Cardiac septum (tissue), 1 donor: ENCODE measurements around the gene BCL2. TPM values are rescaled to one million over a fixed set of nuclear protein-coding genes. Genes with fewer than 3 reads are reported as not detected.

Experiments used
- DNase-seq: peaks from one replicate; pipeline ENCODE4 v3.0.0-alpha.2; 2020; ENCODE audit warnings: low spot score
- intact Hi-C: fragments of 100-400 bp; cut with DNase I; formaldehyde crosslinking; loops from one replicate; pipeline ENCODE4 v1.14.0; 2022
- total RNA-seq: library from RNA; stranded (reverse); fragmentation: NEBNext Ultra II Directional; extraction: Animal tissue kit (Norgen Biotek cat#: 25700); gene quantifications from one replicate; pipeline ENCODE4 v1.2.1, GENCODE V29; 2021
- donor health status: DM: no; HTN: no; CAD: no.

Gene BCL2
- total RNA-seq, 1 donor from 2014 or later = 25.9 TPM

DNA sequence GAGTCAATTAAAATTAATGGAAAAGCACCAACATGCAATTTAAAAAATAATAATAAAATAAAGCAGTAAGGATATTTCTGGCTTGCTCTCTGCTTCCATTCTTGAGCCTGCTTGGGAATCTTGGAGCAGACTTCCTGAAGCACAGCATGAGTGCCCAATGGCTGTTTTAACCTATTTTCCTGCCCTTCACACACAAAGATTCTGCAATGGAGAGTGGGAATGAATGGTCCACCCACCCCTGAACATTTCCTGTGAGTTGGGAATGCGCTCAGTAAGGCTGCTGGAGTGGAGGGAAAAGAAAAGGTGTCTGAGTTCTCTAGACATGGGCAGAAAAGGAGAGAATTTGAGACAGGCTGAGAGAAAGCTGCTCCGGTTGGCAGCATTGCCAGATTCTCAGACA is 140.6 kb downstream of the BCL2 start:
- intact Hi-C loops = no loop called here
- DNase-seq = no peak

DNA sequence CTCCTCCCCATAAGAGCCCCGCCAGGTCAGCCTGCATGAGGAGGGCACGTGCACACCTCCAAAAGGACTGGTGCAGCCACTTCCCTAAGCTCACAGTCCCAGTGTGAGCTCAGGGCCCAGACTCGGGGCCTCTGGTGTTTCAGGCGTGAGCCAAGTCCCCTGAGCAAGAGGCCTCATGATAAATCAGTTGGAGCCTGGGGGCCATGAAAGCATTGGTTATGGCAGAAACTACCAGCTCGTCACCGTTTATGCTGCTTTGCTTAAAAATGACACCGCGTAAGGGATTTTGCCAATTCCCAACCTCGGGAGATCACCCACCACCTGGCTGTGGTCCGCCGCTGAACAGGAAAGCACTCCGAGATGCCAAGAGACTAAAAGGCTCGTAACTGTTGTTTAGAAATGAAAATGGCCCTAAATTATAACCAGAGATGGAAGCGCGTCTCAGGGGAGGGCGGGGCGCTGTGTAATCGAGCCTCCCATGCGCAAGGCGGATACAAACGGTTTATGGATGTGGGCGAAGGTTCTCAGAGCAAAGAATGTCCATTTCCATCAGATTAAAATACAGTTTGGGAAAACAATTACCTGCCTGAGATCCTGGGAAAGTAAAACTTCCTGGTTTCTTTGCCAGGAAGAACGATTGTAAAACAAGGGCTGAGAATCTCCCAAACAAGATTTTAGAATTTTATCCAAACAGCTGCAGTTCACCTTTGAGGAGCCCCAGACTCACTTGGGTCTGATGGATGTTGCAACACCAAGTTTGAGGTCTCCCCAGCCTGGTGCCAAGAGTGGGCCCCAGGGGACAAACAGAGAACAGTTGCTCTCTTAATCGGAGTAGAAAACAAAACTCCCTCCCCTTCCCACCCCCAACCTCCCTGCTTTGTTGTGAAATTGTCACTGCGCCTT is 141.4 kb downstream of the BCL2 start:
- intact Hi-C loops = no loop called here

DNA sequence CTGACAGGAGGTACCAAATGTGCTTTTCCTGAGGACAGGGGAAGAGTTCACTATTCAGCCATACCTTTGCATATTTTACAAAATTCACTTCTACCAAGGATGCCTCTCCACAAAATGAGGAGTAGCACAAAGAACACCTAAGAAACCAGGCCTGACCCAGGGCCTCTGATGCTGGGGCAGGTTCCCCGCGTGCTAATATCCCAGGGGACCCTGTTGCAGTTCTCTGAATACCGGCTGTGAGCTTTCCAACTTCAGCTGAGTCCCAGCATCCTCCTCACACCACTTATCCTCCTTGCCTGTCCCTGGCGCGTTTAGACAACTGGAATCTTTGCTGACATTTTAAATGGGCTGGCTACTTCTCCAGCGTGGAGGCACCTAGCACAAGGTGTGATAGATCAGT is 142.3 kb downstream of the BCL2 start:
- no peak for DNase-seq

More for the DNA sequence above, 141.4 kb downstream of the BCL2 start:
- no peak for DNase-seq

DNA sequence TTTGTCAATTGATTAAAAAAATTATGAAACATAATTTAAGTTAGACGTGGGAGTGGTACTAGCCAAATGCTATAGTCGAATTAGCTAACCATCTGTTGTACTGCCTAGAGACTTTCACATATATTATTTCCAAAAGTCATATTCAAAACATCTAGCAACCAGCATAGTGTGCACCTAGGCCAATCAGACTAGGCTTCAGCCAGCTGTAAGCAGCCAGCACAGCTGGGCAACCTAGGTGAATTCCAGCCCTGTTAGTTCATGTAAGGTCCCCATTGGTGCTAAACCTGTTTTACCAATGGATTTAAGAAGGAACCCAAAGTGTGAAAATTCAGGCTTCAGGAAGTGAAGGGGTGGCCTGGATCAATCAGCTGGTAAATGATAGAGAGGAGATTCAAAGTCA is 144.3 kb downstream of the BCL2 start:
- intact Hi-C loops = no loop called here
- DNase-seq = no peak

More for the DNA sequence above, 142.3 kb downstream of the BCL2 start:
- intact Hi-C loops = no loop called here

DNA sequence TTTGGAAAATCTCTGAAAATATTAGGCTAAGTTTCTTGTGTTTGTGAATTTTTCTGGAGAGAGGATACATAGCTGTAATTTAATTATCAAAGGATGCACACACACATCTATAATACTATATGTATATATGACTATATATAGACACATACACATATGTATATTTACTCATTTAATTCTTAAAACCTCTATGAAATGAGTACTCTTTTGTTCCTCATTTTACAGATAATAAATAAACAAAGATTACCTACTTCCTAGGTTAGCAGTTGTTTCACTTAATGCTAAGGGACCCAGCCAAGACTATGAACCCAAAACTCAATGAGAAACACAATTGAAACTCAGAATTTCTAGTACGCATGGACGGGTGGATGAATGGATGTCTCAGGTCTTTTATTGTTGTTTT is 145.6 kb downstream of the BCL2 start:
- intact Hi-C loops = no loop called here
- no peak for DNase-seq

DNA sequence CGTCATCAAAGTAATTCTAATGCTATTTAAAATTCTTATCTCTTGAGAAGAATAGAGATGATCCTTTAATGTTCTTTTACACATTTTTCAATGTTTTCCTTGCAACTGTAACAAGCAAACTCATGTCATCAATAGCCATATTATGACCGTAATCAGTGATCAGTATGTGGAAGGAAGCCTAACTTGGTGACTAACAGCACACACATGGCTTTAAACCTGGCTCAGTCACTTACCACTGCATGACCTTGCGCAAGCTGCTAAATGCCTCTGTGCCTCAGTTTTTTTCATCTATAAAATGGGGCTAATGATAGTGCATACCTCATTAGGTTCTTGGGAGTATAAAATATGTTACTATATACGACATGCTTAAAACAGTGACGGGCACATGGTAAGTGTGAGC is 149.7 kb downstream of the BCL2 start:
- intact Hi-C loops = no loop called here
- DNase-seq = no peak

DNA sequence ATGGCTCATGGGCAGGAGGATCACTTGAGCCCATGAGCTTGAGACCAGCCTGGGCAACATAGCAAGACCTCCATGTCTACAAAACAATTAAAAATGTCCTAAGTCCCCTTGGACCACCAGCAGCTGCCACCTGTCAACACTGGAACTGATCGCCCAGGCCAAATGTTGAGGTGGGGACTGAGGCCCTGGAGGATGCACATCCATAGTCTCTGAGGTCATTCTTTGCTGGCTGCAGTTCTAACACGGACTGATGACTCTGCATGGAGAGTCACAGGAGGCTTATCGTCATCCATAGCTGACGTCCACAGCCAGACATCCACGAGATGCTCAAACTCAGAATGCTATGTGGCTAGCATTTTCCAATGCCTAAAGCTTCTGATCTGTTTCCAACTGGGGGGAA is 151.3 kb downstream of the BCL2 start:
- intact Hi-C loops = no loop called here

DNA sequence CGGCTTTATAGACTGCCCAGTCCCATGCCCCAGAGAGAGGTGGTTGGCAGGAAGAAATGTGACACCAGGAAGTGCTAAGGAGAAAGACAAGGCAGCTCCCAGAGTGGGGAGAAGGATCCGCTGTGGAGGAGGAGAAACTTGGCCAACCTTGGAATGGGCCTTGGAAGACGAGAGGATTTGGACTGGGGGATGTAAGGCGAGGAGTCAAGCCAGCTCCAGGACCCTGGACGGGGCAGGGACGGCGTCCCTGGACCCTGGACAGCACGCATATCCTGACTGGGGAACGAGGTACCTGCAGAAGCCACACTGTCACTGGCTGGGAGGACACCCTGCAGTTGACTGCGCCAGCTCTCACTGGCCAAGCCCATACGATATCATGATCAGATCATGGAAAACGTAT is 153.4 kb downstream of the BCL2 start:
- no peak for DNase-seq
- intact Hi-C loops = no loop called here

More for the DNA sequence above, 151.3 kb downstream of the BCL2 start:
- no peak for DNase-seq

DNA sequence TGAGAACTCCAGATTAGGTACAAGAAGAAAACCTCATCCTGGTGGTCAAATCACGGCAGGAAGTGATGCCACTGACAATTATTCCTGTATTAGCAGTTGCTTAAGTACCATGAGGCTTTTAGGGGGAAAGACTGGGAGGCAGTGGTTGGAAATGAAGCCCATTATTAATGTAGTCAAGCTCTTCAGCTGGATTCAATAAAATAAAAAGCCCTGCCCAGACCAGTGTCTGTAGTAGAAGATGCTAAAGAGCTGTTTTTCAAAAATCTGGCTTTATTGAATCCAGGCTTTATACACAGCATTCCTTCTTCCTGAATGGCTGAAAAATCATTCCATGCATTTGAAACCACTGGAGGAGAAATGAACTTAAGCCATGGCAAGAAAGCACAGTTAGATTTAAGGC is 155.2 kb downstream of the BCL2 start:
- intact Hi-C loops = no loop called here

DNA sequence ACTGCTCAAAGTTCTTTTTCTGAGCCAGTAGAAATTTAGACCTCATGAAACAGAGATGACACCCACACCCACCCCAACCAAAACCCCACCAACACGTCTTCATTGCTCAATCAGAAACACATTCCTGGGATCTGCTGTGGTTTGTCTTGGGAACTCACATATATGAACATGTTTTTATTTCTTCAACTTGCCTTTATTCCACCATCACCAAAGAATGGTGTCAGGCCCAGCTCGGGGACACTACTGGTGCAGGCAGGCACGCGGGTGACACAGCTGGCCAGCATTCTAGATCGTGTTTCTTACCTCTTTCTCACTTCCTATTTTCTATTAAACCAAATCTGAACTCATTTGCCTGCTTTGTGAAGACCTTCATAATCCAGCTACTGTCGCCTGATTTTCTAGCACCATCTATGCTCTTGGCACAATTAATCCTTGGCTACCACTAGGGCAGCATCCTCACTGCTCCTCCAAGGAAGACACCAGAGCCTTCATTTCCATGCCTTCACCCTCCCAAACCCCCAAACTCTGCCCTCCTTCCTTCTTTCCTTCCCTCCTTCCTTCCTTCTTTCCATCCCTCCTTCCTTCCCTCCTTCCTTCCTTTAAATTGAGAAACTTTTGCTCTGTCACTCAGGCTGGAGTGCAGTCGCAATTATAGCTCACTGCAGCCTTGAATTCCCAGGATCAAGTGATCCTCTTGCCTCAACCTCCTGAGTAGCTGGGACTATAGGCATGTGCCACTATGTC is 157.1 kb downstream of the BCL2 start:
- intact Hi-C loops = no loop called here

More for the DNA sequence above, 155.2 kb downstream of the BCL2 start:
- no peak for DNase-seq

DNA sequence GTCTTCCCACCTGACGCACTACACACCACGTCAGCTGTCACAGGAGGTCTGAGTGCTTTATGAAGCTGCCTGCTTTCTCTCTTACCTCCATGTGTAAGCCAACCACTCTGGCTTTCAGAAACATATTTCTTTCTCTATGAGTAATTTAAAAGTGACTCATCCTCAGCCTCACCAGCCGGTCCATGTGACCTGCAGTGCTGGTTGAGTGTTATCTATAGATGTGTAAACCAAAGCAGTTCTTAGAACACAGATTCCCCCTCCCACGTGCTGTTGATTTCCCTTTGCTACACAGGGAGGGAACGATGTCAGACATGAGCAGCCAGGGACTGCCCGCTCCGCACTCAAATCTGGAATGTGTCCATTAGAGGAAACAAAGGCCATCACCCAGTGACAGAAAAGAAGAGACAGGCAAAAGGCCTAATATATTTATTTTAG is 157.8 kb downstream of the BCL2 start:
- intact Hi-C loops = loop anchor here (2.0 kb wide), 2 partner anchors 25 to 41 kb away; no protein-coding TSS in a partner anchor
- DNase-seq = peak; percentile 83

More for the DNA sequence above, 157.1 kb downstream of the BCL2 start:
- no peak for DNase-seq

DNA sequence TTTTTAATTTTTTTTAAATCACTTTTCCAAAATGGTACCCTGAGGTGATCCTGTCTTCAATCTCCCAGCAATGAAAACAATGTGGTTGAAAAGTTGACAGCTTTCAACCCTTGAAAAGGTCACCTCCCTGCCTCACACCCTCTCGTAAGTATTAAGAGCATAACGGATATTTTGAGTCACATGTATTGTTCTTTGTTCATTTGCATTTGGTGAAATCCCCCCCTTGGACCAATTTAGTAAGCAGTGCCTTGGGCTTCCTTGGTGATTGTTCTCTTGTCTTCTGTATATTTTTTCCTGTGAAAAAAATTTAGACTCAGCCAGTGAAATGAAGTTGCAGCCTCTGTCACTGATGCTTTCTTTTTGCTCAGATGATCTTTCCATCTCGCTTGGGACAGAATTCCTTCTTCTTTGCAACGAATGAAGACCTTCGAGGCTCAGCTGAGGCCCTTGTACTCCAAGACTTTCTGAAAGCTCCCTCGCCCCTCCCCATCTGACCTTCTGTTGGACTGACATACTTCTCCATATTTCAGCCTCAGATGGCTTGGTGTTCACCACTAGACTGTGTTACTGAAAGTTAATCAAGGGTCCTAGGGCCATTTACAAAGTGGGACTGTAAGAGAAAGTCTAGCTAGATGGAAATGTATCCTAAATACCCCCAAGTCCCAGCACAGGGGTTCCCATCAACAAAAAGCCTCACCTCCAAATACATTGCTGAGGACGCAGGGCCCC is 158.4 kb downstream of the BCL2 start:
- intact Hi-C loops = loop anchor here (2.0 kb wide), 2 partner anchors 26 to 40 kb away; no protein-coding TSS in a partner anchor
- DNase-seq = no peak

DNA sequence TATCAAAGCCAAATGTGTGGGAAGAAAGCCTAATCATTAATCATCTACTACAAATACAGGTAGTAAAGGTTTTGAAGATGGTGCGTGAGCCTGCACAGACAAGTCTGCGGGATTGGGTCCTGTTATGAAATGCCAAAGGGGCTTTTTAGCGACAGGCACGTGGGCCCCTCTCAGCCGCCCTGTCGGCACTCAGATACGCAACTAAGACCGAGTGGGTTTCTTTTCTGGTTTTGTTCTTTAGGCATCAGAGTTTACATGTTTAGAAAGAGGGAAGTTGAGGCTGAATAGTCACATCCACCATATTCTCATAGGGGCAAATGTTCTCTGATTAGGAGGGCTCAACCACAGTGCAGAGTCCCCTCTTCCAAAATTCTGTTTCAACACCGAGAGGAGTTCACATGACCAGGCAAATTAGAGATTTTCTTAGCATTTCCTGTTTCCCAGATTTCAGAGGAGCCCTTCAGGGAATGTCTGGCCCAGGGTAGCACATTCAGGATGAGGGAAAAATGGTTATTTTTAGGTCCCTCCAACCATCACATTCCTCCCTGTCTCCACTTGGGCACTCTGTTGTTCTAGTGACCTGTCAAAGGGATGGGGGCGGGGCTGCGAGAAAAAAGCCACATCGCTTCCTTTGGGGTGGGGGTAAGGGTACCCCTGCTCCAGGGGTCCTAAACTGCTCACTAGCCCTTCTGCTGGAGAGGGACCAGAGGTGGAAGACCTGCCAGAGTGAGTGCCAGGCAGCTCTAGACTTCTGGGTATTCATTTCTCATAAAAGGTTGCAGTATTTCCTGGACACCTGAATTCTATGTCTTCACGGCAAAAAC is 159.2 kb downstream of the BCL2 start:
- DNase-seq = no peak
- intact Hi-C loops = loop anchor here (2.0 kb wide), 2 partner anchors 26 to 40 kb away; no protein-coding TSS in a partner anchor

DNA sequence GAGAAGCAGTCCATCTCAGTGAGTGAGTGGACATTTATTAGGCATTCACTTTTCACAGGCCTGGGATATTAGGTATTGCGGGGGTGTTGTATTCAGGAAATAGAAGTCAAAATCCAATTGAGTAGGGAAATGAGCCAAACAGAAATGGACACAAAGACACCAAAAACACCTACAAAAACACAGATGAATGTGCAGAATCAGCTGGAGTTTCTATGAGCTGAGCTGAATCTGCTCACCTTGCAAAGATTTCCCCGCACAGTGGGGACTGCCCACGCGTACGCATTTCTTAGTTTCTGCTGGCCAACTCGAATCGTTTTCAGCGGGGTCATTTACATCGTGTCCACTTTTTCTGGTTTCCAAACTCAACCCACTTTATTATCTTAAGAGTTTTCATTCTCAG is 160.0 kb downstream of the BCL2 start:
- intact Hi-C loops = no loop called here
- DNase-seq = no peak

DNA sequence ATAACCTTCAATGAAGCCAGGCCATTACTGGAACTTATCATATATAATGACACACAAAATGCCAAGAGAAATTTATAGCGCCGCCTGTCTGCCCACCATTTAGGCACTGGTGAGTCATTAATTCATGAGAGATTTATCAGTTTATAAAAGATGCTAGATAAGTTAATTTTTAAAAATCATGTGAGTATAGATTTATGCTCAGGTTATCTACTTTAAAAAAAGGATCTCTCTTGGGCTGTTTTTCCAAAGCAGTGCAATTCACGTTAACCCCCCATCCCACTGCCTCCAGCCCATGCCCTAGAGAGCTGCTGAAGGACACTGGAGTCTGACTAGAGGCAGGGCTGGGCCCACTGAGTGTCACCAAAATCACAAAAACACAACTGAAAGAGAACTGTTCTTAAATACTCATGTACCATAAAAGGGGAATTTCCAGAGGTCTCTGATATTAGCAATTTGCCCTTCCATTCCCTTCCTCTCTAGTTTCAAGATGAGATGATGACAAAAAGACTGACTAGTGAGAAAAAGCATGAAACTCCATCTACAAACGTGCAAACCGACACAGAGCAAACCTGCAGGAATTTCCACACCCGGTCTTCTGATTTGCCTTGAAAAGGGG is 160.8 kb downstream of the BCL2 start:
- DNase-seq = no peak

DNA sequence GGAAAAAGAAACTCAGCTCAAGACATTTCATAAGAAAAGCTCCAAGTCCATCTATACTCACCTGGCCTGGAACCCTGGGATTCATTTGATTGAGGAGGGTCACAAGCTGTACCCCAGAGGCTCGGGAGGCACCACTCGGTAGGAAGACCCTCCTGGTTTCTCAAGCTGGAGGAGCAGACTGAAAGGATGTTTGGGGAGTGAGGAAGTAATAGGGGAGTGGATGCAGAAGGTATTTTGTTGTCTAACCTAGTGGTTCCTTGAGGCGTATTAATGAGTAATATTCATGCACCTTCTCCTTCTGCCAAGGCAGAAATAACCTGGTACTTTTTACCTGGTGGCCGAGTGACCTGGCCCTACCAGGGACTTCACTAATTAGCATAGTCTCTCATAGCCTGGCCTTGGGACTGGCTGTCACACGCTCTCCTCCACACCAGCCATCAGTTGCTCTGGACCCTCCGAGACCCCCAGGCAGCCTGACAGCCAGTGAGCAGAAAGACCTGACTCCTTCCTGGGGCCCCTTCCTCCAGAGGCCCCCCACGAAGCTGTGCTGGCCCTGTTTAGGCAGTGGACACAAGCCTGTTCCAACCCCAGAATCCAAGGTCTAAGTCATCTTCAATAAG is 161.4 kb downstream of the BCL2 start:
- intact Hi-C loops = no loop called here

More for the DNA sequence above, 160.8 kb downstream of the BCL2 start:
- intact Hi-C loops = no loop called here

DNA sequence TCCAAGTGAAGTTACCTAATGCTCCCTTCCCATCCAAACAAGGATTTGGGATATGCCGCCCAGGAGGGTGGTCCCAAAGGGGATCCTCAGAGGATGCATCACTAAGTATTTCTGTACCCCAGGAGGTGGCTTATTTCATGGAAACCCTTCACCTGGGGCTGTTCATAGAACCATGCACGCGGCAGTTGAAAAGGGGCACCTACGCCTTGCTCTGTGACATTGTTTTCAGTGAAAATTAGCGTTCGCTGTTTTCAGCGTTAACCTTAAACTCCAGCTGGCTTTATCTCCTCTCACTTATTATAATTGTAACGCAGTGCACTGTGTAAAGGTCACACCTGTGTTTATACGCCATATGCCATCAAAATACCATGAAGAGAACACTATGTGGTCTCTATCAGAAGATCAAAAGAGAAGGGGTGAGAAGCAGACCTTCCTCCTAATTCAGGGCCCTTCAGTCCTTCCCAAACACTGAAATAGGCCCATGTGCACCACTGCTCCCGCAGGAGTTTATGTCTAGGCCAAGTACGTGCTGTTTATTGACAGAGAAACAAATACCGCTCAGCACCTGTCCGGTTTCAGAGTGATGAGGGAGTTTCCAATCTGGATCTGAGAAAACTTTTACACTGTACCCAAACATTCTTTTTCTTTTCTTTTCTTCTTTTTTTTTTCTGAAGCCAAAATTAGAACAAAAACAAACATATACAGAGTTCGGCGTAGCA is 162.1 kb downstream of the BCL2 start:
- intact Hi-C loops = no loop called here
- no peak for DNase-seq

More for the DNA sequence above, 161.4 kb downstream of the BCL2 start:
- no peak for DNase-seq
